OCI-LY1 (cell line): Measurements from ENCODE around the gene ARID5A.

Experiments
- H2AFZ ChIP-seq: fragments of 200-600 bp; sonication (generic), shearing (Covaris generic); 2 replicates; pipeline ENCODE4 v1.6.0; 2014; ENCODE audit warnings: antibody characterized with exemption, mild to moderate bottlenecking, low read length
- H3F3A ChIP-seq: fragments of 200-600 bp; sonication (generic), shearing (Covaris generic); 2 replicates; pipeline ENCODE4 v1.6.0; 2014; ENCODE audit warnings: mild to moderate bottlenecking, antibody characterized with exemption, low read length, moderate library complexity; ENCODE audit not compliant: insufficient read depth
- H3K27ac ChIP-seq: fragments of 200-600 bp; sonication (generic); 2 replicates; pipeline ENCODE4 v1.5.1; 2014; ENCODE audit warnings: low read length, mixed run types, mild to moderate bottlenecking, low read depth; ENCODE audit not compliant: poor library complexity, severe bottlenecking
- H3K27me3 ChIP-seq: fragments of 200-600 bp; sonication (generic); 2 replicates; pipeline ENCODE4 v1.6.0; 2014; ENCODE audit warnings: antibody characterized with exemption, mild to moderate bottlenecking, low read length, moderate library complexity; ENCODE audit not compliant: insufficient read depth
- H3K36me3 ChIP-seq: fragments of 200-600 bp; sonication (generic); 2 replicates; pipeline ENCODE4 v1.6.1; 2014; ENCODE audit warnings: mild to moderate bottlenecking, antibody characterized with exemption, low read length, moderate library complexity, mixed read lengths; ENCODE audit not compliant: insufficient read depth
- H3K4me1 ChIP-seq: fragments of 200-600 bp; sonication (generic); 2 replicates; pipeline ENCODE4 v1.5.1; 2014; ENCODE audit warnings: mild to moderate bottlenecking, low read length, moderate library complexity; ENCODE audit not compliant: insufficient read depth, severe bottlenecking
- H3K4me2 ChIP-seq: fragments of 200-600 bp; sonication (generic), shearing (Covaris generic); 2 replicates; pipeline ENCODE4 v1.6.1; 2014; ENCODE audit warnings: low read length
- H3K4me3 ChIP-seq: fragments of 200-600 bp; sonication (generic); 2 replicates; pipeline ENCODE4 v1.5.1; 2014; ENCODE audit warnings: low read length, low read depth, mild to moderate bottlenecking, mixed read lengths; ENCODE audit not compliant: poor library complexity, severe bottlenecking
- H3K79me2 ChIP-seq: fragments of 200-600 bp; shearing (Covaris generic); 2 replicates; pipeline ENCODE4 v1.6.1; 2016; ENCODE audit warnings: mixed run types, low read length, mixed read lengths; ENCODE audit not compliant: insufficient read depth
- H3K9ac ChIP-seq: fragments of 200-600 bp; sonication (generic), shearing (Covaris generic); 2 replicates; pipeline ENCODE4 v1.6.1; 2014; ENCODE audit warnings: mild to moderate bottlenecking, low read length, mixed read lengths
- H3K9me2 ChIP-seq: fragments of 200-600 bp; sonication (generic), shearing (Covaris generic); 2 replicates; pipeline ENCODE4 v1.6.1; 2014; ENCODE audit warnings: low read depth, mild to moderate bottlenecking, low read length, mixed read lengths
- H3K9me3 ChIP-seq: fragments of 200-600 bp; shearing (Covaris generic); 2 replicates; pipeline ENCODE4 v1.6.1; 2014; ENCODE audit warnings: low read length, mixed read lengths
- H4K20me1 ChIP-seq: fragments of 200-600 bp; sonication (generic), shearing (Covaris generic); 2 replicates; pipeline ENCODE4 v1.6.0; 2016; ENCODE audit warnings: mild to moderate bottlenecking, low read length; ENCODE audit not compliant: insufficient read depth
- EZH2 ChIP-seq: fragments of 200-600 bp; sonication (generic), shearing (Covaris generic); IDR thresholded peaks from 2 replicates; pipeline ENCODE4 v1.8.0; 2017; ENCODE audit warnings: borderline replicate concordance, mixed run types, mild to moderate bottlenecking, antibody characterized with exemption, low read length, moderate library complexity, mixed read lengths
- TF ChIP-seq, protein P1 (sequence below): fragments of 200-600 bp; sonication (generic), shearing (Covaris generic); IDR thresholded peaks from 2 replicates; pipeline ENCODE4 v1.5.1; 2017; ENCODE audit warnings: mild to moderate bottlenecking, antibody characterized with exemption, low read length, moderate library complexity, mixed read lengths

The ARID5A gene

DNA sequence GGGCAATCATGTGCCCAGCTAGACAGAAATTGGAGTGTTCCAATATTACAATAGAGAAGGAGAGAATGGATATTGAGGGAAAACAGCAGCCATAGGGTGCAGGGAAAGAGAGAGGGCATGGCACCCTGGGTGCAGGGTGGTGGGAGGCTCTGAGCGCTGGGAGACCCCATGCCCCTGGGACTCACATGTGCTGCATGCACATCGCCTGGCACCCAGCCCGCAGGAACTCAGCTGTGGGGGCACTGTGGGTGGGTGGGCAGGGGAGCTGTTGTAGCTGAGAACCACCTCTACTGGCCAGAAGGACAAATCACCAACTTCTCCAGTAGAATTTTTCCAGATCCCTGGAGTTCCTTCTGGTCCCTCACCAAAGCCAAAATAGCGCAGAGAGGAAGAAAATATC, 24.2 kb upstream of the ARID5A start:
- no peaks in the 10 kb centered on the region; the same call in 1 of the 2 replicates for H3K36me3 ChIP-seq
- no peaks in the 10 kb centered on the region for H3K79me2 ChIP-seq
- H3F3A ChIP-seq = no peaks in the 10 kb centered on the region
- peaks cover 4% of the 10 kb centered on the region; the same call in 1 of the 2 replicates for H3K9me3 ChIP-seq
- no peaks in the 10 kb centered on the region for H3K9me2 ChIP-seq
- H3K9ac ChIP-seq = no peak overlapping the region
- TF ChIP-seq EZH2 = no peak
- TF ChIP-seq, protein P1, sequence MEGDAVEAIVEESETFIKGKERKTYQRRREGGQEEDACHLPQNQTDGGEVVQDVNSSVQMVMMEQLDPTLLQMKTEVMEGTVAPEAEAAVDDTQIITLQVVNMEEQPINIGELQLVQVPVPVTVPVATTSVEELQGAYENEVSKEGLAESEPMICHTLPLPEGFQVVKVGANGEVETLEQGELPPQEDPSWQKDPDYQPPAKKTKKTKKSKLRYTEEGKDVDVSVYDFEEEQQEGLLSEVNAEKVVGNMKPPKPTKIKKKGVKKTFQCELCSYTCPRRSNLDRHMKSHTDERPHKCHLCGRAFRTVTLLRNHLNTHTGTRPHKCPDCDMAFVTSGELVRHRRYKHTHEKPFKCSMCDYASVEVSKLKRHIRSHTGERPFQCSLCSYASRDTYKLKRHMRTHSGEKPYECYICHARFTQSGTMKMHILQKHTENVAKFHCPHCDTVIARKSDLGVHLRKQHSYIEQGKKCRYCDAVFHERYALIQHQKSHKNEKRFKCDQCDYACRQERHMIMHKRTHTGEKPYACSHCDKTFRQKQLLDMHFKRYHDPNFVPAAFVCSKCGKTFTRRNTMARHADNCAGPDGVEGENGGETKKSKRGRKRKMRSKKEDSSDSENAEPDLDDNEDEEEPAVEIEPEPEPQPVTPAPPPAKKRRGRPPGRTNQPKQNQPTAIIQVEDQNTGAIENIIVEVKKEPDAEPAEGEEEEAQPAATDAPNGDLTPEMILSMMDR = no peak
- H2AFZ ChIP-seq = no peak overlapping the region
- H3K4me1 ChIP-seq = peaks cover 16% of the 10 kb centered on the region
- no peaks in the 10 kb centered on the region for H3K27me3 ChIP-seq
- H4K20me1 ChIP-seq = no peaks in the 10 kb centered on the region
- no peak overlapping the region for H3K4me3 ChIP-seq
- no peak overlapping the region for H3K4me2 ChIP-seq
- H3K27ac ChIP-seq = no peak overlapping the region

DNA sequence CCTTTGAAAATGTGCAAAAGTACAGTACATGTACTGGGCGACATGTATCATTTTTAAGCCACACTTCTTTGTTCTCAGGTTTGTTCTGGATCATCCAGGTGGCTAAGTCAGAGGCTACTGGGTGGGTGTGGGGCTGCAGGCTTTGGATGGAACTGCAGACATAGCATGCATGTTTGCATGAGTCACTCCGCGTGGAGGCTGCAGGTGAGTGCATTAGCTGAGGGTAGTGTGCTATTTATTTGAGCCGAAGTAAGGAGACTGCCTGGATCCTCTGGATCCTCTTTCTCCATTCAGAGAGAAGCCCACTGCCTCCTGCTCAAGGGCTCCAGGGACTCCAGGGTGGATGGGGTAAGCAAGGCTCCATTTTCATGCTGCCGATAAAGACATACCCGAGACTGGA, 22.0 kb upstream of the ARID5A start:
- Histone ChIP-seq H3K79me2 (no peaks in the 10 kb centered on the region), H3K27me3 (no peaks in the 10 kb centered on the region), H3K4me2 (no peak overlapping the region), H2AFZ (no peak overlapping the region), H4K20me1 (no peaks in the 10 kb centered on the region), H3K4me1 (peaks cover 3% of the 10 kb centered on the region), H3K9me3 (peaks cover 8% of the 10 kb centered on the region; the same call in 1 of the 2 replicates), H3K27ac (no peak overlapping the region), H3K36me3 (no peaks in the 10 kb centered on the region; the same call in 1 of the 2 replicates), H3K9me2 (no peaks in the 10 kb centered on the region), H3K4me3 (no peak overlapping the region), H3F3A (no peaks in the 10 kb centered on the region), H3K9ac (no peak overlapping the region)
- no peak for TF ChIP-seq EZH2
- TF ChIP-seq, protein P1 = no peak

DNA sequence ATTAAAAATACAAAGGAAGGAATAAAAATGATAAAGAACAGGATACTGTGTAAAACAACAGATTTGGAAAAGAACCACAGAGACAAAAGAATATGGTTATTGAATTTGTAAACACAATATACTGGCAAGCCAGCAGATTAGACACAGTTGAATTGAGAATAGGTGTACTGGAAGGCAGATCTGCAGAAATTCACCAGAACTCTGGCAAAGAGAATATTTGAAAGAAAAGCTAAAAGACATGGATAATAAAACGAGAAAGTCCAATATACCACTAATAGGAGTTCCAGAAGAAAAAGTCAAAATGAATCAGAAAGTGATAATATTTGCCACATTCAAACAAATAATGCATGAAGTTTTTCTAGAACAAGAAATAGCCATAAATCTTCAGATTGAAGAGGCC, 19.5 kb upstream of the ARID5A start:
- Histone ChIP-seq H3K4me2 (no peak overlapping the region), H3K4me3 (no peak overlapping the region), H3K36me3 (no peaks in the 10 kb centered on the region; the same call in 1 of the 2 replicates), H3K27me3 (no peaks in the 10 kb centered on the region), H4K20me1 (no peaks in the 10 kb centered on the region), H3F3A (no peaks in the 10 kb centered on the region), H2AFZ (no peak overlapping the region), H3K9me3 (peaks cover 8% of the 10 kb centered on the region; the same call in 1 of the 2 replicates), H3K27ac (no peak overlapping the region), H3K4me1 (no peaks in the 10 kb centered on the region), H3K79me2 (no peaks in the 10 kb centered on the region), H3K9me2 (no peaks in the 10 kb centered on the region), H3K9ac (no peak overlapping the region)
- TF ChIP-seq, protein P1 = no peak
- TF ChIP-seq EZH2 = no peak
